ENCODE results near the gene RNF8.
"Not testable (repeated sequence)": the region's sequence is repeated elsewhere in the genome, so short reads cannot be mapped to it uniquely, and the experiment has no call there.

Gene RNF8, protein sequence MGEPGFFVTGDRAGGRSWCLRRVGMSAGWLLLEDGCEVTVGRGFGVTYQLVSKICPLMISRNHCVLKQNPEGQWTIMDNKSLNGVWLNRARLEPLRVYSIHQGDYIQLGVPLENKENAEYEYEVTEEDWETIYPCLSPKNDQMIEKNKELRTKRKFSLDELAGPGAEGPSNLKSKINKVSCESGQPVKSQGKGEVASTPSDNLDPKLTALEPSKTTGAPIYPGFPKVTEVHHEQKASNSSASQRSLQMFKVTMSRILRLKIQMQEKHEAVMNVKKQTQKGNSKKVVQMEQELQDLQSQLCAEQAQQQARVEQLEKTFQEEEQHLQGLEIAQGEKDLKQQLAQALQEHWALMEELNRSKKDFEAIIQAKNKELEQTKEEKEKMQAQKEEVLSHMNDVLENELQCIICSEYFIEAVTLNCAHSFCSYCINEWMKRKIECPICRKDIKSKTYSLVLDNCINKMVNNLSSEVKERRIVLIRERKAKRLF

GRCh38 chr6:37353761-37354525 lies at the start of gene RNF8:
TSS of gene RNF8 (plus strand) at chr6:37353983. CDS start at chr6:37354165, 182 bp downstream.
- DNase-seq, result peak; percentile 95

- DNase-seq, result no peak
Observed at GRCh38 chr6:37304766-37305165, 49.0 kb upstream of the RNF8 start.

DNA sequence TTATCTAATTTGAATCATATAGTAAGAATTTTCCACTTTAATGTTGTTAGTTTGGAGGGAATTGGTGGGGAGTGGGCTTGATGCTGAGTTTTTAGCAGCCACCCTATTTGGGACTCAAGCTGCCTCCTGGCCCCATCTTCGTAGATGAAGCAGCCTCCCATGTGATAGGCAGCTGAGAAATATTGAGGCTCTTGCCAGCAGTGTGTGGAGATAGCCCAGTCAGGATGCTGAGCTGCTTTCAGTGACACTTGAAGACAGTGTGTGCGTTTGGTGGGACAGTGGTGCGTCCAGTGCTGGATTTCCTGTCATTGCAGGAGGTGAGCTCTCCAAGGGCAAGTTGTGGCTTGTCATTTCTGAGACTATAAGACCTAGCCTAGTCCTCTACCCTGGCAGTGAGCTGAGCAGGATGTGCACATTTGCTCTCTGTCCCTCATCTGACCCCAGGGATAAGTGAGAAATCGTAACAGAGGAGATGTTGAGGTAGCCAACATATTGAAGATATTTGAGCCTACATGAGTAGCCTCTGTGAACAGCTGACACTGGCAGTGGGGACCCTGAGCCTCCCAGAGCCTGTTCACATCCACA lies 47.9 kb upstream of the RNF8 start:
- DNase-seq, result no peak

- DNase-seq, result no peak
Observed at GRCh38 chr6:37306624-37307222, 47.1 kb upstream of the RNF8 start.

GRCh38 chr6:37307484-37307883 lies 46.3 kb upstream of the RNF8 start:
- not testable (repeated sequence) for DNase-seq

- no peak for DNase-seq
Observed at GRCh38 chr6:37308069-37308815, 45.5 kb upstream of the RNF8 start.

- no peak for DNase-seq
Observed at GRCh38 chr6:37309046-37309445, 44.7 kb upstream of the RNF8 start.

- DNase-seq, result no peak
Observed at GRCh38 chr6:37309692-37310091, 44.1 kb upstream of the RNF8 start.

- DNase-seq, result no peak
Observed at GRCh38 chr6:37310966-37311365, 42.8 kb upstream of the RNF8 start.

DNA sequence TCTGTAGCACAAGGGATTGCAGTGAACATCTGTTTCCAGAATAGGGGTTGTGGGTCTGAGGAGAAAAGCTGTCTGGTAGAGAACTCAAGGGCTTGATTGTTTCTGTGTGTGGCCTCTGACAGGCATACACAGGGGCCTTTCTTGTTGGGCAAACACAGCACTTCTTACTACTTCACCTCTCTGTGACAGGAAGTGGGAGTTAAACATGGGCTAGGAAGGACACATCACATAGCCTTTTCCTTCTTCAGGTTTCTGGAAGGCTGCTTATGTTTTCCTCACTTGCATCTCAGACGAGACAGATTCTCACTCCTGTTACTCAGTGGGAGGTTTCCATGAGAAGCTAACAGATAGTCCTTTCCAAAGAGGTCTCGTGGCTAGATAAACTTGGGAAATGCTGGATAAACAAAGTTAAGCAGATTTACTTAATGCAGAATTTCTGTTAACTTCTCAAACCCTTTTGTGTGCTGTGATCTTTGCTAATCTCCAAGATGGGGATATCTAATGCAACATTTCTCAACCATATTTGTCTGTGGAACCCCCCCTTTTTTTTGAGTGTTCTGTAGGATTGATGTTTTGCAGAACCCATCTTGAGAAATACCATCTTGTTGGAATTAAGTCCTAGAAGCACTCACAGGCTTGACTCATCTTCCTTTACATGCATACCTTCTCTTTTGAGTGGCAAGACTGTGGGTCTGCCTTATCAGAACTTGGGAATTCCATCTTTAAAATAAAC lies 41.9 kb upstream of the RNF8 start:
- no peak for DNase-seq

- DNase-seq, result no peak
Observed at GRCh38 chr6:37313723-37314486, 39.9 kb upstream of the RNF8 start.

- peak; percentile 62 for DNase-seq
Observed at GRCh38 chr6:37314487-37315156, 39.2 kb upstream of the RNF8 start.

- no peak for DNase-seq
Observed at GRCh38 chr6:37315157-37315515, 38.6 kb upstream of the RNF8 start.

DNA sequence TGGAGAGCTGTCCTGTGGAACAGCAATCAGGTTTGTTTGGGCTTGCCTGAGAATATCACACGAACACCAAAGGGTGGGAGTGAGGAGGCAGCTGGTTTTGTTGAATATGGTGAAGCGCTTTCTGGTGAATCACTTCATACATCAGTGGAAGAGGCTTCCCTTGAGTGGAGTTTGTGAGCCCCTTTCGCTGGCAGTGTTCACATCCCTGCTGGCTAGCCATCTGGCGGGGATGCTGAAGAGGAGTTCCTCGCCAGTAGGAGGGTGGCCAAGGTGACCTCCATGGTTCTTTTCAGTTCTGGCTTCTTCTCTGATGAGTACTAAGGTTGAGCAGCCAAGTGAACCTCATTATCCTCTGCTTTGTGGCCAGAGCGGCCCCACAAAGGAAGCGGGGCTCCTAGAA lies 37.7 kb upstream of the RNF8 start:
- no peak for DNase-seq

- no peak for DNase-seq
Observed at GRCh38 chr6:37317312-37318038, 36.3 kb upstream of the RNF8 start.

- no peak for DNase-seq
Observed at GRCh38 chr6:37319156-37319555, 34.6 kb upstream of the RNF8 start.

DNA sequence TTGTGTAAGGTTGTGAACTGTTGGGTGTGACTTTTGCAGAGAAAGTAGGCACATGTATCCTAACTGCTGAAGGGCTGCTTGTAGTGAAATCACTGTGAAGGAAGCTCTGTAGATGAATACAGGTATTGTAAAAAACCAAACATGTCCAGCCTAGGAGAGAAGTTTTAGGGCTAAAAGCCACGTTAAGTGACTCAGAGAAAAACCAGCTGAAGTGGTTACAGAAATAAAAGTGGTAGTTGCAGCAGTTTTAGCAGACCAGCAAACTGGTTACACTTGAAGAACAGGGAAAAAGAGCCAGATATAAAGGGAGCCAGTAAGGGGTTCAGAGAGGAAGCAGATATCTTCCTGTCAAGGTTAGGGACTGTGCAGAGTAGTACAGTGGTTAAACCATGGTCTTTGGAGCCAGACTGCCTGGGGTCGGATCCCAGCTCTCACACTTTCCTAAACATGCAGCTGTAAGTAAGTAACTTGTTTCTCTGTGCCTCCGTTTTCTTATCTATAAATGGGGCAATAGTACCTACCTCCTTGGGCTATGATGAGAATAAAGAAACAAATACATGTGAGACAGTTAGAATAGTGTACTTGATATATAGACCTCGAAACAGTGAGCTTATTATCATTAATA lies 33.8 kb upstream of the RNF8 start:
- no peak for DNase-seq

- DNase-seq, result no peak
Observed at GRCh38 chr6:37320646-37321045, 33.1 kb upstream of the RNF8 start.

- no peak for DNase-seq
Observed at GRCh38 chr6:37321101-37321500, 32.7 kb upstream of the RNF8 start.
